Uterus (tissue), 4 donors: Measurements from ENCODE around the gene HDAC1. TPM values are rescaled to one million over a fixed set of nuclear protein-coding genes. Genes with fewer than 3 reads are reported as not detected.

Experiments used
- DNase-seq, 2 donors: peaks; one replicate each; pipeline ENCODE4 v3.0.0-alpha.2; 2019 to 2020
- H3K27ac ChIP-seq, 2 donors: fragments of 200-600 bp; sonication (generic); 1 replicate in 1 of 2; 2 replicates in 1 of 2; pipeline ENCODE4 v1.5.1; 2016 to 2018
- H3K27me3 ChIP-seq, 2 donors: fragments of 200-600 bp; sonication (generic); one replicate each; pipeline ENCODE4 v1.5.1; 2018 to 2019; ENCODE audit warnings: control low read depth in 1 of 2
- H3K36me3 ChIP-seq, 2 donors: fragments of 200-600 bp; sonication (generic); one replicate each; pipeline ENCODE4 v1.5.1; 2019; ENCODE audit warnings: control low read depth in 1 of 2
- H3K4me1 ChIP-seq, 2 donors: fragments of 200-600 bp; sonication (generic); one replicate each; pipeline ENCODE4 v1.5.1; 2018 to 2019; ENCODE audit warnings: control low read depth in 1 of 2
- H3K4me3 ChIP-seq, 2 donors: fragments of 200-600 bp; sonication (generic); 1 replicate in 1 of 2; 2 replicates in 1 of 2; pipeline ENCODE4 v1.5.1; 2018 to 2019; ENCODE audit warnings: mild to moderate bottlenecking in 1 of 2
- H3K9me3 ChIP-seq, 2 donors: fragments of 200-600 bp; sonication (generic); one replicate each; pipeline ENCODE4 v1.5.1; 2019; ENCODE audit warnings: control low read depth in 1 of 2
- POLR2A ChIP-seq, 2 donors: fragments of 450-650 bp; IDR thresholded peaks; one replicate each; pipeline ENCODE4 v1.6.1; 2016; ENCODE audit warnings: antibody characterized with exemption in 2 of 2, mild to moderate bottlenecking in 1 of 2, moderate library complexity in 1 of 2
- intact Hi-C: fragments of 100-400 bp; cut with DNase I; formaldehyde crosslinking; loops from one replicate; pipeline ENCODE4 v1.15.1; 2023; ENCODE audit warnings: low total_unique reads
- total RNA-seq, 4 donors: library from RNA; depleted of rRNA in 3 of 4; stranded (reverse); fragments of >200 nt in 3 of 4; gene quantifications; one replicate each; pipeline versions ENCODE4 v1.1.0 to v1.2.4, GENCODE V29; 2014 to 2023
- TF ChIP-seq, protein P1 (sequence below), 4 experiments: fragments of 200-600 bp in 2 of 4; fragments of 450-650 bp in 2 of 4; sonication (generic) in 2 of 4; IDR thresholded peaks; one replicate each; pipeline ENCODE4 v1.5.1; 2016 to 2019; ENCODE audit warnings: antibody characterized with exemption in 4 of 4, mild to moderate bottlenecking in 2 of 4, moderate library complexity in 1 of 4
- donor health status: DM: yes; HTN: yes; CAD: no.

The HDAC1 gene
- total RNA-seq, 4 donors from 2014 or later: 27.4 to 161 (median 91.2) TPM

DNA sequence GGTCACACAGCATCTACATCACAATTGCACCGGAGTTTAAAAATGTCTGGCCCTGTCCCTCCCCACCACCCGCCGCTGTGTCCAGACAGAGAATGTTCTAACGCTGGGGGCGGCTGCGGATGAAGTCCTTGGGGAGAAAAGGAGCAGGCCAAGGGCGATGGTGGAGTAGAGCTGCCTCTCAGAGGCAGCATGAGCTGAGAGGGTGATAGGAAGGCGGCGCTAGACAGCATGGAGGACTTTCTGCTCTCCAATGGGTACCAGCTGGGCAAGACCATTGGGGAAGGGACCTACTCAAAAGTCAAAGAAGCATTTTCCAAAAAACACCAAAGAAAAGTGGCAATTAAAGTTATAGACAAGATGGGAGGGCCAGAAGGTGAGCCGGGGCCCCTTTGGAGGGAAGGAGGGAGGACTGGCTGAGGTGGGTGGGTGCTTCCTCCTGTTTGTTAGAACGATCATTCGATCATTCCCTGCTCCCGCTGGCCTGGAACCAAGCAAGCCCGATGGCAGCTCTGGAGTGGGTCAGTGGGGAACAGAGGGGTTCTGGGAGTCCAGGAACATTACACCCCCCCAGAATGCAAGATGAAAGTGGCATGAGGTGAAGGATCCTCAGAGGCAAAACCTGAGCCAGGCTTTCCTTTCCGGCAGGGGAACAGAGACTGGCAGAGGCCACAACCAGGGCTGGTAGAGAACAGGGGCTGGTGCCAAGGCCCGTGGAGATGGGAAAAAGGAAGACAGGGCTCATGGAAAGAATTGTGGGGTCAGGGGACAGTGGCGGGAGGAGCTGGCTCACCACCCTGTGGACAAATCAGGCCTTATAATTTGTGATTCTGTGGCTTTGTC, 70.8 kb downstream of the HDAC1 start, which contains the start of the genes FAM229A and TSSK3:
FAM229A (minus strand) TSS at position 12 of the 840 bp plus-strand sequence. CDS start 394 bp downstream, outside the sequence.
TSSK3 (plus strand) TSS at position 66 of the 840 bp plus-strand sequence; CDS start at position 229, 163 bp downstream.
- intact Hi-C loops: no loop called here
- Histone ChIP-seq H3K4me1 (peaks cover 0 to 16% of the 10 kb centered on the region in 2 donors), H3K9me3 (no peaks in the 10 kb centered on the region), H3K36me3 (no peaks in the 10 kb centered on the region), H3K27me3 (no peaks in the 10 kb centered on the region), H3K4me3 (peak within 1 kb of the TSS; percentile 23 to 34), H3K27ac (peak within 1 kb of the TSS; percentile 69 to 74)
- DNase-seq: no peak
- TF ChIP-seq, protein P1, sequence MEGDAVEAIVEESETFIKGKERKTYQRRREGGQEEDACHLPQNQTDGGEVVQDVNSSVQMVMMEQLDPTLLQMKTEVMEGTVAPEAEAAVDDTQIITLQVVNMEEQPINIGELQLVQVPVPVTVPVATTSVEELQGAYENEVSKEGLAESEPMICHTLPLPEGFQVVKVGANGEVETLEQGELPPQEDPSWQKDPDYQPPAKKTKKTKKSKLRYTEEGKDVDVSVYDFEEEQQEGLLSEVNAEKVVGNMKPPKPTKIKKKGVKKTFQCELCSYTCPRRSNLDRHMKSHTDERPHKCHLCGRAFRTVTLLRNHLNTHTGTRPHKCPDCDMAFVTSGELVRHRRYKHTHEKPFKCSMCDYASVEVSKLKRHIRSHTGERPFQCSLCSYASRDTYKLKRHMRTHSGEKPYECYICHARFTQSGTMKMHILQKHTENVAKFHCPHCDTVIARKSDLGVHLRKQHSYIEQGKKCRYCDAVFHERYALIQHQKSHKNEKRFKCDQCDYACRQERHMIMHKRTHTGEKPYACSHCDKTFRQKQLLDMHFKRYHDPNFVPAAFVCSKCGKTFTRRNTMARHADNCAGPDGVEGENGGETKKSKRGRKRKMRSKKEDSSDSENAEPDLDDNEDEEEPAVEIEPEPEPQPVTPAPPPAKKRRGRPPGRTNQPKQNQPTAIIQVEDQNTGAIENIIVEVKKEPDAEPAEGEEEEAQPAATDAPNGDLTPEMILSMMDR (IDR thresholded peaks at IDR 0.05): no peak
- no peak for TF ChIP-seq POLR2A (IDR thresholded peaks at IDR 0.05)

DNA sequence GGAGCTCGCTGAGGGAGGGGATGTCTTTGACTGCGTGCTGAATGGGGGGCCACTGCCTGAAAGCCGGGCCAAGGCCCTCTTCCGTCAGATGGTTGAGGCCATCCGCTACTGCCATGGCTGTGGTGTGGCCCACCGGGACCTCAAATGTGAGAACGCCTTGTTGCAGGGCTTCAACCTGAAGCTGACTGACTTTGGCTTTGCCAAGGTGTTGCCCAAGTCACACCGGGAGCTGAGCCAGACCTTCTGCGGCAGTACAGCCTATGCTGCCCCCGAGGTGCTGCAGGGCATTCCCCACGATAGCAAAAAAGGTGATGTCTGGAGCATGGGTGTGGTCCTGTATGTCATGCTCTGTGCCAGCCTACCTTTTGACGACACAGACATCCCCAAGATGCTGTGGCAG, 71.8 kb downstream of the HDAC1 start:
- Histone ChIP-seq H3K9me3 (no peaks in the 10 kb centered on the region), H3K27me3 (no peaks in the 10 kb centered on the region), H3K27ac (no peak overlapping the region), H3K4me3 (no peak overlapping the region), H3K36me3 (no peaks in the 10 kb centered on the region), H3K4me1 (peaks cover 0 to 16% of the 10 kb centered on the region in 2 donors)
- no peak for DNase-seq
- TF ChIP-seq, protein P1 (IDR thresholded peaks at IDR 0.05): no peak
- TF ChIP-seq POLR2A (IDR thresholded peaks at IDR 0.05): no peak
- intact Hi-C loops: no loop called here

DNA sequence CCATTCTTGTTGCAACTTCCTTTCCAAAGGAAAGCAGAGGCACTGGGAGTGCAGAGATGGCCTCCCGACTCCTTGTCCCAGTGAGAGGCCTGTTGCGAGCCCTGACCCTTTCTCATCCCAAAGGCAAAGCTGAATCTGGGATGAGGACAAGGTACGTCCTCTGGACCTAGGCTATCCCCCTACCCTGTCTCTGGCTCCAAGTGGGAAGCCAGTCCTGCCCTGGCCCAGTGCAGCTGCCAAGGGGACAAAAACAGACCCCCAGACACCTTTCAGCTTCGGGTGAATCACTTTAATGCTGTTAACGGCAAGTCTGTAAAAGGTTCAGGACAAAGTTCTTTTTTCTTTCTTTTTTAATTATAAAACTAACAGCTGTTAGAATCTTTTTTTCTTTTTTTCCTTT, 73.0 kb downstream of the HDAC1 start:
- Histone ChIP-seq H3K36me3 (no peaks in the 10 kb centered on the region), H3K27me3 (no peaks in the 10 kb centered on the region), H3K4me1 (peaks cover 0 to 16% of the 10 kb centered on the region in 2 donors), H3K9me3 (no peaks in the 10 kb centered on the region), H3K27ac (no peak overlapping the region), H3K4me3 (no peak overlapping the region)
- TF ChIP-seq, protein P1 (IDR thresholded peaks at IDR 0.05): no peak
- no peak for TF ChIP-seq POLR2A (IDR thresholded peaks at IDR 0.05)
- intact Hi-C loops: no loop called here
- no peak for DNase-seq

DNA sequence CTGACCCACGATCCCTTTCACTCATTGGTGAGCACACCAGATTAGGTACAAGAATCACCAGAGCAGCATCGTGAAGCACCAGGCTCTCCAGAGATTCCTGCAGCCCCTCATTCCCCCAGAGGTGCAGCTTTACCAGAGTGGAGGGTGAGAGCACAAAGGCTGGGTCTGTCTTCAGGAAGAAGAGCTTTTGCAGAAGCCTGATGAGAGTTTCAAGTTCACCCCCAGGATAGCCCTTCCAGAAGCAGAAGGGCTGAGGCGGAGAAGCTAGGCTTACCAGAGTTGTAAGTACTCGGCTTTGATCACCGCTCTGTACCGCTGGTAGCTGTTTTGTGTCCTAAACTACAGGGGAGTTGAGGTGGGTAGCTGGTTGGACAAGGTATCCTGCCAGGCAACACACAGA, 73.6 kb downstream of the HDAC1 start:
- peaks cover 0 to 16% of the 10 kb centered on the region in 2 donors for H3K4me1 ChIP-seq
- H3K4me3 ChIP-seq: no peak overlapping the region
- H3K27me3 ChIP-seq: no peaks in the 10 kb centered on the region
- H3K9me3 ChIP-seq: no peaks in the 10 kb centered on the region
- no peaks in the 10 kb centered on the region for H3K36me3 ChIP-seq
- intact Hi-C loops: no loop called here
- DNase-seq: no peak
- no peak overlapping the region for H3K27ac ChIP-seq
- no peak for TF ChIP-seq POLR2A (IDR thresholded peaks at IDR 0.05)
- TF ChIP-seq, protein P1 (IDR thresholded peaks at IDR 0.05): no peak

DNA sequence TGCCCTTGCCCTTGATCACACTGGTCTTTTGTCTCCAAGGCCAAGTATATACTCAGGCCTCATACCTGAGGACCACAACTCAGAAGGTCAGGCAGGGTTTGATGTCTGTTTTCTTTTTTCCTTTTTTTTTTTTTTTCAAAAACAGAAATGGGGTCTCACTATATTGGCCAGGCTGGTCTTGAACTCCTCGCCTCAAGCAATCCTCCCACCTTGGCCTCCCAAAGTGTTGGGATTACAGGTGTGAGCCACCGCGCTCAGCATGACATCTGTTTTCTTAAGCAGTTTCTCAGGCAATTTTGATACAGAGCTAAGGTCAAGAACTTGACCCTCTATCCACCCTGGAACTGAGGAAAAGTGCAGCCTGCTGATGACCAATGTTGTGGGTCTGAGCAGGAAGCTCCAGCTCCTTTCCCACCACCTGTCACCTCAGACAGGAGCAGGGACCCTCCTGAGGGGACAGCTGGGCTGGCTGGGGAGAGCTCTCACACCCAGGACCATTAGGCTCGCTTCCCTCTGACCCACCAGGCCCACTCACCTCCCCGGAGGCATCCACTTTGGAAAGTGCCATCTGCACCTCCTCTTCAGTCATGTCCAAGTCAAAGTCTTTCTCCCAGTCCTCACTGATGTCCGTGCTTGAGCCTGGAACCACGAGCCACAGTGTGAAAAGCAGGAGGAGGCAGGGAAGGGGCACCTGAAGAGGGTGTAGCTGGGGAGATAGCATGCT, 76.2 kb downstream of the HDAC1 start:
- no peaks in the 10 kb centered on the region for H3K36me3 ChIP-seq
- DNase-seq: no peak
- H3K27ac ChIP-seq: no peak overlapping the region
- H3K4me1 ChIP-seq: no peaks in the 10 kb centered on the region
- intact Hi-C loops: no loop called here
- no peaks in the 10 kb centered on the region for H3K9me3 ChIP-seq
- H3K4me3 ChIP-seq: no peak overlapping the region
- no peak for TF ChIP-seq POLR2A (IDR thresholded peaks at IDR 0.05)
- TF ChIP-seq, protein P1 (IDR thresholded peaks at IDR 0.05): no peak
- no peaks in the 10 kb centered on the region for H3K27me3 ChIP-seq
